GM12878 (cell line): ENCODE data around the gene SPINK4.

Source experiments
- CREB1 ChIP-seq: IDR thresholded peaks from 2 replicates; pipeline ENCODE4 v1.6.1; 2012; ENCODE audit warnings: low read depth, mild to moderate bottlenecking, inconsistent platforms
- CREM ChIP-seq: IDR thresholded peaks from 2 replicates; pipeline ENCODE4 v1.6.1; 2014; ENCODE audit warnings: antibody characterized with exemption, low read depth
- POLR2A ChIP-seq: IDR thresholded peaks from 2 replicates; pipeline ENCODE4 v1.6.1; 2011; ENCODE audit warnings: low read depth, mild to moderate bottlenecking, low read length
- TF ChIP-seq, protein P1 (sequence below): fragments of 150-350 bp; IDR thresholded peaks from 2 replicates; pipeline ENCODE4 v1.6.1; 2016; ENCODE audit warnings: low read depth, low read length

DNA sequence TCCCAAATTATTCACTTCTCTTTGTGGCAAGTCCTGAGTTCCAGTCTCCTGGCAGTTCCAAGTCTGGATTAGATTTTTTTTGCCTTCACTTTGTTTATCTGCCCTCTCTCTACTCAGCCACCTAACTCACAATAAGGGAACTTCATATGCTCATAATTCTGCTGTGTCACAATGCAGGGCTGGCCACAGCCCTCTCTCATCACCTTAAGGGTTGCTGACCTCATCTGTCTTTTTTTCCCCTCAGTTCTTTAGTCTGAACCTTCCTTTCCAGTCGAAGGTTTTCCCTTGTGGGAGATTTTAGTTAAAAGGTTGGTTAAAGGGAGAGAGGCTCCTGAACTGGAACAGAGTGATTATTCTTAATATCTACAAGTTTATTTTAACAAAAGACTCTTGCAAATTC lies 20.4 kb downstream of the SPINK4 start:
- TF ChIP-seq CREM (no peak), POLR2A (no peak), CREB1 (no peak)
- TF ChIP-seq, protein P1, sequence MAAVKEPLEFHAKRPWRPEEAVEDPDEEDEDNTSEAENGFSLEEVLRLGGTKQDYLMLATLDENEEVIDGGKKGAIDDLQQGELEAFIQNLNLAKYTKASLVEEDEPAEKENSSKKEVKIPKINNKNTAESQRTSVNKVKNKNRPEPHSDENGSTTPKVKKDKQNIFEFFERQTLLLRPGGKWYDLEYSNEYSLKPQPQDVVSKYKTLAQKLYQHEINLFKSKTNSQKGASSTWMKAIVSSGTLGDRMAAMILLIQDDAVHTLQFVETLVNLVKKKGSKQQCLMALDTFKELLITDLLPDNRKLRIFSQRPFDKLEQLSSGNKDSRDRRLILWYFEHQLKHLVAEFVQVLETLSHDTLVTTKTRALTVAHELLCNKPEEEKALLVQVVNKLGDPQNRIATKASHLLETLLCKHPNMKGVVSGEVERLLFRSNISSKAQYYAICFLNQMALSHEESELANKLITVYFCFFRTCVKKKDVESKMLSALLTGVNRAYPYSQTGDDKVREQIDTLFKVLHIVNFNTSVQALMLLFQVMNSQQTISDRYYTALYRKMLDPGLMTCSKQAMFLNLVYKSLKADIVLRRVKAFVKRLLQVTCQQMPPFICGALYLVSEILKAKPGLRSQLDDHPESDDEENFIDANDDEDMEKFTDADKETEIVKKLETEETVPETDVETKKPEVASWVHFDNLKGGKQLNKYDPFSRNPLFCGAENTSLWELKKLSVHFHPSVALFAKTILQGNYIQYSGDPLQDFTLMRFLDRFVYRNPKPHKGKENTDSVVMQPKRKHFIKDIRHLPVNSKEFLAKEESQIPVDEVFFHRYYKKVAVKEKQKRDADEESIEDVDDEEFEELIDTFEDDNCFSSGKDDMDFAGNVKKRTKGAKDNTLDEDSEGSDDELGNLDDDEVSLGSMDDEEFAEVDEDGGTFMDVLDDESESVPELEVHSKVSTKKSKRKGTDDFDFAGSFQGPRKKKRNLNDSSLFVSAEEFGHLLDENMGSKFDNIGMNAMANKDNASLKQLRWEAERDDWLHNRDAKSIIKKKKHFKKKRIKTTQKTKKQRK: no peak
